Measurements from ENCODE around the gene BORCS5. TPM values are rescaled to one million over a fixed set of nuclear protein-coding genes. Genes with fewer than 3 reads are reported as not detected.
A peak's percentile ranks its signal among the peaks of the same experiment; 100 is the strongest.

The BORCS5 gene
- total and polyA plus RNA-seq, 3 experiments from 2014 or later: 22.0 to 39.7 (median 36.4) TPM

GRCh38 chr12:12439636-12440035 lies 82.8 kb downstream of the BORCS5 start:
- no peaks in the 10 kb centered on the region for H3K9me3 Mint-ChIP-seq

GRCh38 chr12:12440784-12441428 lies 84.0 kb downstream of the BORCS5 start:
- Histone ChIP-seq H3K27ac (ENCODE audit: low read depth, low read length) (peak overlapping the region; percentile 83), H3K4me3 (ENCODE audit: low read length) (peak overlapping the region; percentile 20), H3K27me3 (ENCODE audit: insufficient read depth, low read length, poor library complexity, severe bottlenecking) (no peaks in the 10 kb centered on the region), H3K9me3 (ENCODE audit: low read length) (no peaks in the 10 kb centered on the region), H3K4me1 (ENCODE audit: insufficient read depth, low read length) (peaks cover 50% of the 10 kb centered on the region), H3K36me3 (ENCODE audit: insufficient read depth, low read length) (no peaks in the 10 kb centered on the region)
- Mint-ChIP-seq H3K27ac (peak overlapping the region; percentile 95 to 100 (median 98)), H3K36me3 (peaks cover 7 to 22% (median 12%) of the 10 kb centered on the region in 3 donors), H3K27me3 (no peaks in the 10 kb centered on the region), H3K9me3 (no peaks in the 10 kb centered on the region), H3K4me3 (peak overlapping the region in 6 of 7 donors; percentile 66 to 85 (median 74)), H3K4me1 (peaks cover 78 to 85% (median 84%) of the 10 kb centered on the region in 3 donors)
- ChIA-PET POLR2A (interaction anchor here (1.0 to 2.1 kb wide), 10 partner anchors 16 to 122 kb away, joined by 3 to 11 read pairs (median 4); partner anchors contain the start of gene DUSP16), CTCF (interaction anchor here (0.9 to 3.1 kb wide), 7 partner anchors 46 to 296 kb away, joined by 3 to 16 read pairs (median 4); no protein-coding TSS in a partner anchor)
- DNase-seq: no peak

More at GRCh38 chr12:12439636-12440035, 82.8 kb downstream of the BORCS5 start:
- H3K27me3 ChIP-seq (ENCODE audit: insufficient read depth, low read length, poor library complexity, severe bottlenecking): no peaks in the 10 kb centered on the region
- Mint-ChIP-seq H3K4me3 (peak overlapping the region; percentile 12 to 79 (median 66)), H3K27ac (peak overlapping the region; percentile 95 to 100 (median 98)), H3K4me1 (peaks cover 71 to 78% (median 78%) of the 10 kb centered on the region in 3 donors), H3K36me3 (peaks cover 7 to 26% (median 12%) of the 10 kb centered on the region in 3 donors), H3K27me3 (no peaks in the 10 kb centered on the region)
- H3K36me3 ChIP-seq (ENCODE audit: insufficient read depth, low read length): no peaks in the 10 kb centered on the region
- ChIA-PET CTCF (interaction anchor here (3.1 kb wide), 1 partner anchor 63 kb away, joined by 16 read pairs; no protein-coding TSS in a partner anchor), POLR2A (interaction anchor here (1.2 to 1.5 kb wide), 2 partner anchors 48 to 123 kb away, joined by 4 to 5 read pairs; partner anchors contain the start of gene DUSP16)
- no peaks in the 10 kb centered on the region for H3K9me3 ChIP-seq (ENCODE audit: low read length)
- H3K4me3 ChIP-seq (ENCODE audit: low read length): no peak overlapping the region
- peaks cover 50% of the 10 kb centered on the region for H3K4me1 ChIP-seq (ENCODE audit: insufficient read depth, low read length)
- peak overlapping the region; percentile 1 for H3K27ac ChIP-seq (ENCODE audit: low read depth, low read length)
- peak in 4 of 5 donors; percentile 14 to 72 (median 42) for DNase-seq

DNA sequence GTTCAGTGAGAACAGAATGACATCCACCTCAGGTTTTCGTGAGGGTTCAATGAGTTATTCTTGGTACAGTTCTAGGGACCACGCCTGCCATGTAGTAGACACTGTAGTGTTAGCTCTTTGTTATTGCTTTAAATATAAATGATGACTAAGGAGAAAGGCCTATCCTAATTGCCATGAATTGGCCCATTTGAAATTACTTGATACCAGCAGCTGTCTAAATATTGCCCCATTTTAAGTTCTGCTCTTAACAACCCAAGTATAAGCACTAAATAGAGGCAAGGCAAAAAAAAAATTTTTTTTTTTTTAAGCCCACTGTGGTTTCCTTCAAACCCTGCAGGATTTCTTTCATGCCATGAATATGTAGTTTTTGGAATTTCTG lies 84.5 kb downstream of the BORCS5 start:
- Histone ChIP-seq H3K4me3 (ENCODE audit: low read length) (peak overlapping the region; percentile 20), H3K4me1 (ENCODE audit: insufficient read depth, low read length) (peaks cover 50% of the 10 kb centered on the region), H3K9me3 (ENCODE audit: low read length) (no peaks in the 10 kb centered on the region), H3K27ac (ENCODE audit: low read depth, low read length) (peak overlapping the region; percentile 83), H3K36me3 (ENCODE audit: insufficient read depth, low read length) (no peaks in the 10 kb centered on the region), H3K27me3 (ENCODE audit: insufficient read depth, low read length, poor library complexity, severe bottlenecking) (no peaks in the 10 kb centered on the region)
- peak overlapping the region; percentile 95 to 100 (median 98) for H3K27ac Mint-ChIP-seq
- H3K4me1 Mint-ChIP-seq: peaks cover 80 to 89% (median 87%) of the 10 kb centered on the region in 3 donors
- no peak for DNase-seq
- CTCF ChIA-PET: interaction anchor here (0.8 to 3.1 kb wide), 12 partner anchors 8 to 295 kb away, joined by 3 to 16 read pairs (median 4); partner anchors contain the start of gene BORCS5
- POLR2A ChIA-PET: interaction anchor here (0.7 to 2.1 kb wide), 16 partner anchors 8 to 120 kb away, joined by 3 to 13 read pairs (median 4); no protein-coding TSS in a partner anchor
- H3K4me3 Mint-ChIP-seq: peak overlapping the region; percentile 6 to 80 (median 72)
- H3K9me3 Mint-ChIP-seq: no peaks in the 10 kb centered on the region
- no peaks in the 10 kb centered on the region for H3K27me3 Mint-ChIP-seq
- peaks cover 7 to 19% (median 8%) of the 10 kb centered on the region in 3 donors for H3K36me3 Mint-ChIP-seq

GRCh38 chr12:12441843-12442461 lies 85.1 kb downstream of the BORCS5 start:
- H3K36me3 Mint-ChIP-seq: peaks cover 5 to 19% (median 6%) of the 10 kb centered on the region in 3 donors
- Histone ChIP-seq H3K27me3 (ENCODE audit: insufficient read depth, low read length, poor library complexity, severe bottlenecking) (no peaks in the 10 kb centered on the region), H3K4me1 (ENCODE audit: insufficient read depth, low read length) (peaks cover 50% of the 10 kb centered on the region), H3K4me3 (ENCODE audit: low read length) (peak overlapping the region; percentile 20), H3K27ac (ENCODE audit: low read depth, low read length) (peak overlapping the region; percentile 83), H3K36me3 (ENCODE audit: insufficient read depth, low read length) (no peaks in the 10 kb centered on the region), H3K9me3 (ENCODE audit: low read length) (no peaks in the 10 kb centered on the region)
- H3K9me3 Mint-ChIP-seq: no peaks in the 10 kb centered on the region
- peak overlapping the region; percentile 6 to 80 (median 72) for H3K4me3 Mint-ChIP-seq
- ChIA-PET POLR2A (interaction anchor here (0.6 to 2.1 kb wide), 18 partner anchors 9 to 119 kb away, joined by 3 to 13 read pairs (median 4); no protein-coding TSS in a partner anchor), CTCF (interaction anchor here (0.8 to 3.1 kb wide), 16 partner anchors 9 to 295 kb away, joined by 3 to 16 read pairs (median 4); partner anchors contain the start of gene BORCS5)
- peak; percentile 46 to 85 (median 84) for DNase-seq
- H3K27ac Mint-ChIP-seq: peak overlapping the region; percentile 95 to 100 (median 98)
- H3K27me3 Mint-ChIP-seq: no peaks in the 10 kb centered on the region
- H3K4me1 Mint-ChIP-seq: peaks cover 83 to 93% (median 91%) of the 10 kb centered on the region in 3 donors

GRCh38 chr12:12442548-12443071 lies 85.7 kb downstream of the BORCS5 start:
- Mint-ChIP-seq H3K4me1 (peaks cover 84 to 94% (median 91%) of the 10 kb centered on the region in 3 donors), H3K36me3 (peaks cover 0 to 15% (median 2%) of the 10 kb centered on the region in 3 donors), H3K27ac (peak overlapping the region; percentile 95 to 100 (median 98)), H3K9me3 (no peaks in the 10 kb centered on the region), H3K4me3 (peak overlapping the region in 4 of 7 donors; percentile 66 to 74 (median 72)), H3K27me3 (no peaks in the 10 kb centered on the region)
- H3K4me3 ChIP-seq (ENCODE audit: low read length): no peak overlapping the region
- no peak for DNase-seq
- ChIA-PET CTCF (interaction anchor here (1.0 to 3.1 kb wide), 12 partner anchors 9 to 295 kb away, joined by 3 to 16 read pairs (median 4); no protein-coding TSS in a partner anchor), POLR2A (interaction anchor here (0.7 to 2.1 kb wide), 13 partner anchors 9 to 119 kb away, joined by 3 to 13 read pairs (median 5); no protein-coding TSS in a partner anchor)
- H3K4me1 ChIP-seq (ENCODE audit: insufficient read depth, low read length): peaks cover 54% of the 10 kb centered on the region
- H3K27me3 ChIP-seq (ENCODE audit: insufficient read depth, low read length, poor library complexity, severe bottlenecking): no peaks in the 10 kb centered on the region
- peak overlapping the region; percentile 83 for H3K27ac ChIP-seq (ENCODE audit: low read depth, low read length)
- no peaks in the 10 kb centered on the region for H3K36me3 ChIP-seq (ENCODE audit: insufficient read depth, low read length)
- no peaks in the 10 kb centered on the region for H3K9me3 ChIP-seq (ENCODE audit: low read length)

GRCh38 chr12:12443431-12443878 lies 86.6 kb downstream of the BORCS5 start:
- Mint-ChIP-seq H3K4me3 (peak overlapping the region in 4 of 7 donors; percentile 10 to 56 (median 24)), H3K9me3 (no peaks in the 10 kb centered on the region), H3K27ac (peak overlapping the region; percentile 95 to 100 (median 98)), H3K36me3 (peaks cover 0 to 12% (median 2%) of the 10 kb centered on the region in 3 donors), H3K27me3 (no peaks in the 10 kb centered on the region), H3K4me1 (peaks cover 81 to 91% (median 86%) of the 10 kb centered on the region in 3 donors)
- Histone ChIP-seq H3K4me3 (ENCODE audit: low read length) (no peak overlapping the region), H3K27me3 (ENCODE audit: insufficient read depth, low read length, poor library complexity, severe bottlenecking) (no peaks in the 10 kb centered on the region), H3K9me3 (ENCODE audit: low read length) (no peaks in the 10 kb centered on the region), H3K4me1 (ENCODE audit: insufficient read depth, low read length) (peaks cover 56% of the 10 kb centered on the region), H3K27ac (ENCODE audit: low read depth, low read length) (no peak overlapping the region), H3K36me3 (ENCODE audit: insufficient read depth, low read length) (no peaks in the 10 kb centered on the region)
- ChIA-PET POLR2A (interaction anchor here (1.9 kb wide), 2 partner anchors 14 to 31 kb away, joined by 10 to 13 read pairs; no protein-coding TSS in a partner anchor), CTCF (interaction anchor here (1.3 to 1.7 kb wide), 5 partner anchors 10 to 41 kb away, joined by 3 to 6 read pairs (median 4); no protein-coding TSS in a partner anchor)
- DNase-seq: no peak

Data from CD8-positive, alpha-beta memory T cell (primary cell).